GM18907 (cell line): Measurements from ENCODE around the gene PDCD1.

ENCODE experiments used
- ATAC-seq: cut with Tn5 transposase; IDR thresholded peaks from one replicate; pipeline ENCODE4 v1.9.1; 2021; ENCODE audit warnings: mild to moderate bottlenecking, moderate library complexity; ENCODE audit not compliant: unreplicated experiment

Gene PDCD1

GRCh38 chr2:241852981-241853631, 5.6 kb downstream of the PDCD1 start:
- ATAC-seq, result no peak

- ATAC-seq, result no peak
Observed at GRCh38 chr2:241852116-241852980, 6.3 kb downstream of the PDCD1 start.

GRCh38 chr2:241851325-241852115, 7.2 kb downstream of the PDCD1 start:
- no peak for ATAC-seq

- no peak for ATAC-seq
Observed at GRCh38 chr2:241850544-241851324, 8.0 kb downstream of the PDCD1 start.

GRCh38 chr2:241849616-241850543, 8.8 kb downstream of the PDCD1 start:
- ATAC-seq, result no peak

- no peak for ATAC-seq
Observed at GRCh38 chr2:241848761-241849615, 9.7 kb downstream of the PDCD1 start.

GRCh38 chr2:241846406-241846805, 12.3 kb downstream of the PDCD1 start:
- no peak for ATAC-seq

GRCh38 chr2:241844831-241845578, 13.7 kb downstream of the PDCD1 start:
- no peak for ATAC-seq

GRCh38 chr2:241844066-241844728, 14.5 kb downstream of the PDCD1 start:
- ATAC-seq, result peak; percentile 65

- peak; percentile 11 for ATAC-seq
Observed at GRCh38 chr2:241843321-241844065, 15.2 kb downstream of the PDCD1 start.

- no peak for ATAC-seq
Observed at GRCh38 chr2:241842620-241843211, 16.0 kb downstream of the PDCD1 start.

- no peak for ATAC-seq
Observed at GRCh38 chr2:241842067-241842415, 16.7 kb downstream of the PDCD1 start.

- ATAC-seq, result no peak
Observed at GRCh38 chr2:241841181-241842066, 17.3 kb downstream of the PDCD1 start.

GRCh38 chr2:241837197-241837965, 21.3 kb downstream of the PDCD1 start:
- ATAC-seq, result no peak

- ATAC-seq, result no peak
Observed at GRCh38 chr2:241836292-241836691, 22.4 kb downstream of the PDCD1 start.
